HG03135 (cell line): ENCODE measurements around the gene KAZN.
"Not testable (repeated sequence)": the region's sequence is repeated elsewhere in the genome, so short reads cannot be mapped to it uniquely, and the experiment has no call there.

Experiments used
- ATAC-seq: cut with Tn5 transposase; IDR thresholded peaks from one replicate; pipeline ENCODE4 v1.9.1; 2021; ENCODE audit warnings: mild to moderate bottlenecking, moderate library complexity; ENCODE audit not compliant: unreplicated experiment

KAZN gene

DNA sequence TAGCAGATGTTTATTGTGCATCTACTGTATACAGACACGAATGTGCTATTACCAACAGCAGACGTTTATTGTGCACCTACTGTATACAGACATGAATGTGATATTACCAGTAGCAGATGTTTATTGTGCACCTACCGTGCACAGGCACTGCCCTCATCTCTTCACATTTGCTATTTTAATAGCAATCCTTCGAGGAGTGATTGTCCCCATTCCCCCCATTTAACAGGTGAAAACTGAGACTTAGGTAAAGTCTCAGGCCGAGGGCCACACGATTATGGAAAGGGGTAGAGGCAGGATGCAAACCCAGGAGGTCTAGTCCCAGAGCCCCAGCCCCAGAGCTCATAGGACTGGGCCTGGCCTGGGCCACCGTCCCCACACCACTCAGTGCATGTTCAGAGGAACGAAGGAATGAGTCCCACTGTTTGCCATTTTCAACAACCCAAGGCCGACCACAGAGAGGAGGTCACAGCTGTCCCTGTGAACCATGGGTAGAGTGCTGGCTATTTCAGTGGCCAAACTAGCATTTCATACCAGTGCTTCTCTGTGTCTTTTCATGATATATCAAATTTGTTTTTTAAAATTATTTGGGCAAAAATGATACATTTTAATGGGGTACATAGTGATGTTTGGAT, 440.6 kb downstream of the KAZN start:
- ATAC-seq = no peak

- no peak for ATAC-seq
Measured at GRCh38 chr1:15039901-15040300, 441.4 kb downstream of the KAZN start.

GRCh38 chr1:15040685-15041084, 442.2 kb downstream of the KAZN start:
- not testable (repeated sequence) for ATAC-seq

GRCh38 chr1:15042866-15043265, 444.4 kb downstream of the KAZN start:
- ATAC-seq = no peak

- ATAC-seq = no peak
Measured at GRCh38 chr1:15043934-15044333, 445.4 kb downstream of the KAZN start.

GRCh38 chr1:15045123-15045522, 446.6 kb downstream of the KAZN start:
- no peak for ATAC-seq

GRCh38 chr1:15046487-15047165, 448.1 kb downstream of the KAZN start:
- no peak for ATAC-seq

GRCh38 chr1:15047237-15047636, 448.8 kb downstream of the KAZN start:
- no peak for ATAC-seq

GRCh38 chr1:15048437-15048980, 450.0 kb downstream of the KAZN start:
- ATAC-seq = no peak

DNA sequence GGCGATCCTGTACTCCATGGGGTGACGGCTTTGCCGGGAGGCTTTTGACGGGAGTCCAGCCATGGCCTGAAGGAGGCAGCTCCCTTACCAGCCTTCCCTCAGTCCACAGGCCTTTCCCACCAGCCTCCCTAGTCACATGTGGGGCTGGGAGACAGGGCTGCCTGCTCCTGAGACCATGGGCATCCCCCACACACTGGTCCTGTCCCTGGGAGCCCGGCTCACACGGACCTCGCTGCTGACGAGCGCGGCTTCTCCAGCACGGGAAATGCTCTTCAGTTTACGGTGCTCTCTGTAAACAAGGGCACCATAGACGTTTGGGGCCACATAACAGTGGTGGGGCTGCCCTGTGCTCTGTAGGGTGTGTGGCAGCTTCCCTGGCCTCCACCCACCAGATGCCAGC, 450.6 kb downstream of the KAZN start:
- no peak for ATAC-seq

- ATAC-seq = no peak
Measured at GRCh38 chr1:15051882-15052528, 453.5 kb downstream of the KAZN start.

DNA sequence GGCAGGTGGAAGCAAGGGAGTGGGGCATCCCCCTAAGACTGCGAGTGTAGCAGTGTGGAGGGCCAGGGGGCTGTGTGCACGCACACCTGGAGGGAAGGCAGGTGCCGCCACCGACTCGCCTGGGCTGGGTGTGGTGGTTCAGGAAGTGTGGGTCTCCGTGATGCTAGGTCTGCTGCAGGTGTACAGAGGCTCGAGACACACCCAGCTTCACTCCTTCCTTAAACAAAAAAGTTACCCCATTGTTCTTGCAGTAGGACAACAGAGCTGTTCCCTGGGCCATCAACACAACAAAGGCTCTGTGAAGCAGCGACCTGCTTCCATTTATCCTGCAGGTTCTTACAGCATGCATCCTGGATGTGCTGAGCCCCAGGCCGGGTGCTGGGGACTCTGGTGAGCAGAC, 454.7 kb downstream of the KAZN start:
- ATAC-seq = no peak

GRCh38 chr1:15055736-15056415, 457.4 kb downstream of the KAZN start:
- no peak for ATAC-seq

DNA sequence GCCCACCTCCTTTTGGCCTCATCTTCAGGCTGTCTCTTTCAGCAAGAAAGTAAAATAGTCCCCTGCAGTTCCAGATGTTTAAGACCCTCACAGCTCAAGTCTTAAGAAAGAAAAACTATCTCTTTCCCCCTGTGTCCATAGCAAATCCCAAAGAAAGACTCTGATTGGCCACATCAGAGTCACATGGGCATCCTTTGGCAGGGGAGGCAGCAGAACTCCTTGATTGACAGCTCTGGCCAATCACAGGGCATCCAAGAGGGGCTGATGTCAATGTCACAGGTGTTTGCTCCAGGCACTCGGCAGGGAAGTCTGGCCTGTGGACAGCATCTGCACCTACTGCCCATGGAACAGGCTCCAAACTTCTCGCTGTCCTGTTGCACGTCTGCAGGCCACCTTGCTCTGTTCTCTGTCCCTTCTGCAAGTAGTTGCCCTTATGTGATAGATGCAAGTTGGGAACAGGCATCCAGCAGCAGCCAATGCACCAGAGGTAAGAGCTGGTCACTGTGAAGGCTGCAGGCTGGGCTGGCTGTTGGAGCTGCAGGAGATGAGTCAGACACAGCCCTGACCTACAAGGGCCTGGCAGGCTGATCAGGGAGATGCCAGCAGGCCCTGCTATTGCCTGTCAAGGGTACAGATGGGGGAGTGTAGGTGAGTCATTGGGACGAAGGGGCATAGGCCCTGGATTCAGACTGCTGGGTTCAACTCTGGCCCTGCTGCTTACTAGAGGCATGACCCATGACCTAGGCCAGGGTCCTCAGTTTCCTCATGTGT, 458.2 kb downstream of the KAZN start:
- ATAC-seq = no peak

DNA sequence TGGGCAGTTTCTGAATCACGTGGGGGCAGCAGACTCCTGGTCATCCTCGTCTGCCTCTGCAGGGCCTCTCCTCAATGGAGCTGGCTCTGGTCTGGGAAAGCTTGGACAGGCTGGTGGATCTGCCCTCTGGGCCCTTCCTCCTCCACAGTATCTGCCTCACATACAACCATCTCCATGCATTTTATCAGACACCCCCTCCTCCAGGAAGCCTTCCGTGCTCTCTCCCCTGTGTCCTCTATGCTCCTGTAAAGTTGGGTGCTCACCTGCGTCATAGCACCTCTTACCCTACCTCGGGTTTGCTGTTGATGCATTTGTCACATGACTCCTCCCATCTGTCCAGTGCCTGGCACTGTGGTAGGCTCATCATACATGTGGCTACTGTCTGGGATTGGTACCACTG, 459.3 kb downstream of the KAZN start:
- no peak for ATAC-seq

DNA sequence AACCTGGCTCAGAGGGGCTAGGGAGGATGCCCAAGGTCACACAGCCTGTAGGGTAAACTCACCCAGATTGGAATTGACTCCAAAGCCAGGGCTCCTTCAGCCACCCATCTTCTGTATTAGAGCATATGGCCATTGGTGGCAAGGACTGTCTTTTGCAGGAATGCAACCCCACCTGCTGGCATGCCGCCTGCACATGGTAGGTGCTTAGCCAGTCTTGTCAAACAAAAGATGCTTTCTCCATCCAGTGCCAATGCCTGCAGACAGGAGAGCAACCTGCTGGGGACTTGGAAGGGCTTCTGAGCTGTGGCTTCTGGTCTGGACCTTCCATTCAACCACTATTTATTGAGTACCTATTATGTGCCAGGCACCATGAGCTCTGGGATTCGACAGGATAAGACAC, 459.8 kb downstream of the KAZN start:
- ATAC-seq = no peak

DNA sequence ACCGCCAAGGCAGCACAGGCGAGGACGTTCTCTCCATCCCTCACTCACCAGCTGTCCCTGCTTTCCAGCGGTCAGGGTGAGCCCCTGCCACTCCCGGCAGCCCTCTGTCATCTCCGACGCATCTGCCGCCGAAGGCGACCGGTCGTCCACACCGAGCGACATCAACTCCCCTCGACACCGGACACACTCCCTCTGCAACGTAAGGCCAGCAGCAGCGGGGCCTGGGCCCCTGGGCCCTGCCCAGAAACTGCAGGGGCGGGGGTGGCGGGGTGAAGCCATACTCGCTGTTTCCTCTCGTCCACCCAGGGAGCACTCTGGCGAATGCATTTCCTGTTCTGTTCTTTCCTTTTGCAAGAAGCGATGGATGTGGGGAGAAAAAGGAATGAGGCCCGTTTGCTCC, 461.6 kb downstream of the KAZN start:
- no peak for ATAC-seq

GRCh38 chr1:15062479-15063099, 464.1 kb downstream of the KAZN start:
- no peak for ATAC-seq

- no peak for ATAC-seq
Measured at GRCh38 chr1:15063346-15063745, 464.9 kb downstream of the KAZN start.

- no peak for ATAC-seq
Measured at GRCh38 chr1:15063783-15064182, 465.3 kb downstream of the KAZN start.
